Measurements from ENCODE around the gene TAS1R2. TPM values are rescaled to one million over a fixed set of nuclear protein-coding genes. Genes with fewer than 3 reads are reported as not detected.

TAS1R2 gene
- total and polyA plus RNA-seq, 9 of the 15 experiments (the other 6 are each of a cell fraction or from before 2014, with no cell fraction given): not detected

DNA sequence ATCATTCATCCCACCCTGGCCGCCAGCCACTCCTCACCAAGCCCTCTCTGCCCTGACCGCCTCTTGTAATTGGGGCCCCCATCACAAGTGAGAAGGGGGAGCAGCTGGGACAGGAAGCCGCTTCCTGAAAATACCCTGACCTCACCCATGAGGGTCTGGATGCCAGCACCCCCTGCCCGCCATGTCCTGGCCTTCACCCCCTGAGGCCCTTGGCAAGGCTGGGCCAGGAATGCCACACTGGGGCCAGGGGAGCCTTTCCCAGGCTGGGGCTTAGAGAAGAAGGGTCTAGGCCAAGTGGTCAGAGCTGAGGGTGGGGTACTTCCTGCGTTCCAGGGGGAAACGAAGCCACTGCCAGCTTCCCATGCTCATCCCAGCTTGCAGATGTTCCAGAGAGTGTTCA lies 60.5 kb downstream of the TAS1R2 start (continued):
- TF ChIP-seq, protein P1, sequence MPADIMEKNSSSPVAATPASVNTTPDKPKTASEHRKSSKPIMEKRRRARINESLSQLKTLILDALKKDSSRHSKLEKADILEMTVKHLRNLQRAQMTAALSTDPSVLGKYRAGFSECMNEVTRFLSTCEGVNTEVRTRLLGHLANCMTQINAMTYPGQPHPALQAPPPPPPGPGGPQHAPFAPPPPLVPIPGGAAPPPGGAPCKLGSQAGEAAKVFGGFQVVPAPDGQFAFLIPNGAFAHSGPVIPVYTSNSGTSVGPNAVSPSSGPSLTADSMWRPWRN (IDR thresholded peaks at IDR 0.05; ENCODE audit: low read depth): no peak

DNA sequence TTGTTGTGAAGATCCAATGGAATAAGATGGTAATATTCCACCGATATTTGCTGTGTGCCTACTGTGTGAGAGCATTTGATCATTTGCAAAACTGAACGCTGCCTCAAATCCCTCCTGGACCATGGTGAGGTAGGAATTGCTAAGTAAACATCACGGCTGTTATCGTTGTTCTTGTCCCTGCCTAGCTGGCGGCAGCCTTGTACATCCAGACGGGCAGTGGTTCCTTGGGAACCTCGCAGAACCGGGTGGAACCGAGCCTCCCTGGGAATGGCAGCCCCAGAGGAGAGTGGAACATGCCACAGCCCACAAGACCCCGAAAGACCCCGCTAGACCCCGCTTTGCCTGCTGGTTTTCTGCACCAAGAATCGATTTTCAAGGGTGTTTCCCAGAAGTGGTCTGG lies 60.9 kb downstream of the TAS1R2 start:
- 19% methylated on average over 13 of the region's 13 CpGs for WGBS (ENCODE audit: insufficient coverage, low coverage, missing lambda C conversion rate)
- DNase-seq (ENCODE audit: extremely low read depth in 1 of 4, low spot score in 3 of 4): no peak
- in situ Hi-C loops (cut with MboI): no loop called here
- Histone ChIP-seq H3K27ac (ENCODE audit: extremely low read depth, low read depth, low read length) (no peak overlapping the region), H3K36me3 (ENCODE audit: control insufficient read depth, insufficient read depth, low read length) (no peaks in the 10 kb centered on the region), H3K4me3 (no peak overlapping the region), H3K9ac (ENCODE audit: insufficient read depth in 1 of 2, low read depth in 2 of 2, low read length in 2 of 2) (peak overlapping the region in 1 of 2 experiments; percentile 19; a peak in 1 of 4 replicates), H3K79me2 (ENCODE audit: control insufficient read depth, insufficient read depth, low read length) (no peaks in the 10 kb centered on the region), H3K4me1 (replicated peaks in 1 of 2; ENCODE audit: control insufficient read depth in 2 of 2, insufficient read depth in 2 of 2, low read length in 2 of 2) (peaks cover 6 to 16% of the 10 kb centered on the region in 2 experiments; a peak in 3 of 5 replicates), H3K9me3 (replicated peaks; ENCODE audit: control insufficient read depth, insufficient read depth, low read depth, low read length) (no peaks in the 10 kb centered on the region), H3K27me3 (ENCODE audit: control insufficient read depth in 2 of 2, insufficient read depth in 2 of 2, low read length in 2 of 2) (peaks cover 5 to 7% of the 10 kb centered on the region in 2 experiments; a peak in 4 of 5 replicates), H4K20me1 (replicated peaks; ENCODE audit: control insufficient read depth, insufficient read depth, low read length) (no peaks in the 10 kb centered on the region), H3K9me1 (ENCODE audit: control insufficient read depth, insufficient read depth, low read length) (no peaks in the 10 kb centered on the region), H3K4me2 (ENCODE audit: insufficient read depth, low read length) (no peak overlapping the region), H2AFZ (ENCODE audit: low read depth, low read length) (no peak overlapping the region)
- no peak for ATAC-seq
- TF ChIP-seq ZKSCAN1 (IDR thresholded peaks at IDR 0.05; ENCODE audit: low read depth, low read length) (0 out of 2 replicates have a peak, but pooled peaks have one; percentile 32), MCM5 (IDR thresholded peaks at IDR 0.05; ENCODE audit: low read depth) (no peak), HLTF (IDR thresholded peaks at IDR 0.05) (no peak), NFATC3 (IDR thresholded peaks at IDR 0.05) (no peak), FOS (IDR thresholded peaks at IDR 0.05; ENCODE audit: extremely low read depth, insufficient read length) (no peak)
- BruUV-seq (replicated peaks): no TSS peak
- FAIRE-seq: no peak
- intact Hi-C loops (cut with micrococcal nuclease): no loop called here
- POLR2A ChIA-PET: no interaction called here
- CTCF ChIA-PET (ENCODE audit: low intra/inter-chr PET ratio): no interaction called here
